Hepatocyte (in vitro differentiated cells): Measurements from ENCODE around the gene ITPA. TPM values are rescaled to one million over a fixed set of nuclear protein-coding genes. Genes with fewer than 3 reads are reported as not detected.

Source experiments
- DNase-seq: peaks from one replicate; pipeline ENCODE4 v3.0.0-alpha.2; 2016; ENCODE audit warnings: low spot score
- H2AFZ ChIP-seq: fragments of 200-600 bp; sonication (generic); 2 replicates; pipeline ENCODE4 v1.6.0; 2016; ENCODE audit warnings: antibody characterized with exemption, mild to moderate bottlenecking
- H3K27ac ChIP-seq: fragments of 200-600 bp; sonication (generic); 2 replicates; pipeline ENCODE4 v1.5.1; 2016; ENCODE audit warnings: mild to moderate bottlenecking
- H3K27me3 ChIP-seq: fragments of 200-600 bp; sonication (generic); 2 replicates; pipeline ENCODE4 v1.6.1; 2016
- H3K36me3 ChIP-seq: fragments of 200-600 bp; sonication (generic); replicated peaks from 2 replicates; pipeline ENCODE4 v1.5.1; 2016; ENCODE audit warnings: low read depth; ENCODE audit not compliant: insufficient read depth
- H3K4me1 ChIP-seq: fragments of 200-600 bp; sonication (generic); 2 replicates; pipeline ENCODE4 v1.5.1; 2016; ENCODE audit warnings: mild to moderate bottlenecking, moderate library complexity; ENCODE audit not compliant: insufficient read depth
- H3K4me2 ChIP-seq: fragments of 200-600 bp; sonication (generic); 2 replicates; pipeline ENCODE4 v1.6.0; 2016
- H3K4me3 ChIP-seq: fragments of 200-600 bp; sonication (generic); 2 replicates; pipeline ENCODE4 v1.5.1; 2016; ENCODE audit warnings: mild to moderate bottlenecking
- H3K79me2 ChIP-seq: fragments of 200-600 bp; sonication (generic); 2 replicates; pipeline ENCODE4 v1.6.0; 2017; ENCODE audit warnings: mild to moderate bottlenecking
- H3K9me2 ChIP-seq: fragments of 200-600 bp; sonication (generic); replicated peaks from 2 replicates; pipeline ENCODE4 v1.6.0; 2017; ENCODE audit warnings: mild to moderate bottlenecking; ENCODE audit not compliant: insufficient read depth
- H3K9me3 ChIP-seq: fragments of 200-600 bp; sonication (generic); 2 replicates; pipeline ENCODE4 v1.5.1; 2016; ENCODE audit warnings: low read depth, mild to moderate bottlenecking
- H4K20me1 ChIP-seq: fragments of 200-600 bp; sonication (generic); 2 replicates; pipeline ENCODE4 v1.6.0; 2016; ENCODE audit warnings: mild to moderate bottlenecking; ENCODE audit not compliant: insufficient read depth, poor library complexity, severe bottlenecking
- CTCF ChIP-seq: fragments of 200-600 bp; sonication (generic); IDR thresholded peaks from 2 replicates; pipeline ENCODE4 v1.5.1; 2016; ENCODE audit warnings: antibody characterized with exemption, mild to moderate bottlenecking; ENCODE audit not compliant: poor library complexity
- EZH2 ChIP-seq: fragments of 200-600 bp; sonication (generic); IDR thresholded peaks from 2 replicates; pipeline ENCODE4 v1.6.1; 2016; ENCODE audit warnings: antibody characterized with exemption, mild to moderate bottlenecking, borderline replicate concordance
- EZH2phosphoT487 ChIP-seq: fragments of 200-600 bp; sonication (generic); IDR thresholded peaks from one replicate; pipeline ENCODE4 v1.6.1; 2018; ENCODE audit warnings: antibody characterized with exemption, mild to moderate bottlenecking, low read depth, moderate library complexity; ENCODE audit not compliant: unreplicated experiment, severe bottlenecking
- WGBS: methylation state at CpG from one replicate; pipeline ENCODE4 v1.1.6; 2016; ENCODE audit warnings: low lambda C conversion rate; ENCODE audit errors: missing lambda C conversion rate; 5-methylcytosine and 5-hydroxymethylcytosine counted together
- polyA plus RNA-seq: library from polyadenylated mRNA; unstranded; fragments of >200 nt; fragmentation: Nextera tagmentation; extraction: Ambion mirVana; gene quantifications from 2 replicates; pipeline ENCODE4 v1.2.1, GENCODE V29; 2016
- total RNA-seq: library from RNA; depleted of rRNA; stranded (reverse); fragments of >200 nt; gene quantifications from 2 replicates; pipeline ENCODE4 v1.2.3, GENCODE V29; 2014

Gene ITPA
- total and polyA plus RNA-seq, 2 experiments from 2014 or later = 33.5 to 48.2 TPM

DNA sequence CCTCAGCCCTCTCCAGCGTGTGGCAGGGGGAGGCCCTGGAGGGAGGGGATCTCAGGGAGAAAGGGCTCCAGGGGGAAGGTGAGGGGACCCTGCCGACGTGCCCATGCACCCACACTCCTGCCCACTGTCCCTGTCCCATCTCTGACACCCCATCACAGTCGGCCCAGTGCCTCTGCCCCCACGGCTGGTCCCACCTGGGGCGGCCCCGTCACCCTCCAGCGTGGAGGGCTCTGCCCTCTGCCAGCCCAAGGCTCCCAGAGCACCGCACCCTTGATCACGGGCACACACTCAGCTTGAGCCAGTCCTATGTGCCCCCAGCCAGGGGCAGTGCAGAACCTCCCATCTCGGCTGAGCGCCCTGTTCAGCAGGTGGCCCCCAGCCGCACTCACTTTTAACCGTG is 20.5 kb downstream of the ITPA start:
- H3K9me2 ChIP-seq = no peaks in the 10 kb centered on the region
- no peak overlapping the region for H3K27ac ChIP-seq
- no peak overlapping the region for H3K4me3 ChIP-seq
- TF ChIP-seq CTCF (no peak), EZH2phosphoT487 (no peak), EZH2 (no peak)
- no peaks in the 10 kb centered on the region for H3K36me3 ChIP-seq
- H3K27me3 ChIP-seq = no peaks in the 10 kb centered on the region
- H3K4me1 ChIP-seq = no peaks in the 10 kb centered on the region
- no peak for DNase-seq
- H2AFZ ChIP-seq = no peak overlapping the region
- WGBS = 93% methylated on average over 14 of the region's 14 CpGs
- H4K20me1 ChIP-seq = no peaks in the 10 kb centered on the region
- no peak overlapping the region for H3K4me2 ChIP-seq
- no peaks in the 10 kb centered on the region for H3K79me2 ChIP-seq
- no peaks in the 10 kb centered on the region for H3K9me3 ChIP-seq

GRCh38 chr20:3231116-3231515 is 21.8 kb downstream of the ITPA start:
- no peaks in the 10 kb centered on the region for H3K36me3 ChIP-seq
- no peak overlapping the region for H3K4me2 ChIP-seq
- WGBS = 96% methylated on average over 19 of the region's 21 CpGs
- H3K27ac ChIP-seq = no peak overlapping the region
- H3K4me3 ChIP-seq = no peak overlapping the region
- H3K27me3 ChIP-seq = peaks cover 3% of the 10 kb centered on the region
- no peaks in the 10 kb centered on the region for H3K9me2 ChIP-seq
- no peaks in the 10 kb centered on the region for H4K20me1 ChIP-seq
- no peaks in the 10 kb centered on the region for H3K79me2 ChIP-seq
- H2AFZ ChIP-seq = no peak overlapping the region
- no peaks in the 10 kb centered on the region for H3K9me3 ChIP-seq
- DNase-seq = no peak
- TF ChIP-seq EZH2 = no peak
- TF ChIP-seq EZH2phosphoT487 = no peak
- TF ChIP-seq CTCF = no peak
- no peaks in the 10 kb centered on the region for H3K4me1 ChIP-seq

DNA sequence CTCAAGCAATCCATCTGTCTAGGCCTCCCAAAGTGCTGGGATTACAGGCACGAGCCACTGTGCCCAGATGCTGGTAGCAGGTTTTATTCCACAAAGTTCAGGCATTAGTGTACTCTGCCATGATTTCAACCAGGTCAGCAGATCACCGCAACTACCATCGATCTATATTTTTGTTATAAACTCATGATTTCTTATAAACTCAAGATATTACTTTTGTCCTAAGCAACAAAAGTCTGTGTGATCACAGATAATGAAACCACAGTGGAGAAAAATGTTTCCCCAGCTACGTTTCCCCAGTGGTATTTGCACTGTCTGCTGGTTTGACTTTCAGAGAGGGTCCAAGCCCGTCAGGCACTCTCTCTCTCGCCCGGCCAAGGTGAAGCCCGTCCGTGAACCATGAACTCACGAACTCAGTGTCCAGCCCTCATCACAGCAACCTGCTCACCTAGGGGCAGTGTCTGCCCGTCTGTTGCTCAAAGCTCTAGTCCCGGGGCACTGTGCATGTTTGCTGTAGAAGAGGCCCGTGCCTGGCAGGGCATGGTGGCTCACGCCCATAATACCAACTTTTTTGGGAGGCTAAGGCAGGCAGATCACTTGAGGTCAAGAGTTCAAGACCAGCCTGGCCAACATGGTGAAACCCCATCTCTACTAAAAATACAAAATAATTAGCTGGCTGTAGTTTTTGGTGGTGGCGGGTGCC is 22.7 kb downstream of the ITPA start:
- H3K27me3 ChIP-seq = peaks cover 10% of the 10 kb centered on the region
- 89% methylated on average over 15 of the region's 15 CpGs for WGBS
- no peaks in the 10 kb centered on the region for H3K4me1 ChIP-seq
- H3K9me3 ChIP-seq = no peaks in the 10 kb centered on the region
- no peaks in the 10 kb centered on the region for H3K79me2 ChIP-seq
- no peaks in the 10 kb centered on the region for H3K9me2 ChIP-seq
- no peaks in the 10 kb centered on the region for H3K36me3 ChIP-seq
- H2AFZ ChIP-seq = no peak overlapping the region
- DNase-seq = no peak
- TF ChIP-seq CTCF (no peak), EZH2phosphoT487 (no peak), EZH2 (no peak)
- H3K4me2 ChIP-seq = no peak overlapping the region
- no peak overlapping the region for H3K4me3 ChIP-seq
- H4K20me1 ChIP-seq = no peaks in the 10 kb centered on the region
- no peak overlapping the region for H3K27ac ChIP-seq
